BLaER1 treated with 17β-estradiol and CSF1 and Interleukin-3, amounts not matched to agents 10 nM and 100 nM (cell line): ENCODE results near the gene SHD.
"Not testable (repeated sequence)": the region's sequence is repeated elsewhere in the genome, so short reads cannot be mapped to it uniquely, and the experiment has no call there.

Source experiments
- H3K27ac ChIP-seq, 11 experiments: shearing (Covaris generic); formaldehyde crosslinking; 2 replicates each; pipeline ENCODE4 v1.8.1; 2022
- H3K27me3 ChIP-seq, 11 experiments: shearing (Covaris generic); formaldehyde crosslinking; 2 replicates each; pipeline ENCODE4 v1.8.1; 2022
- H3K36me3 ChIP-seq, 11 experiments: shearing (Covaris generic); formaldehyde crosslinking; 2 replicates each; pipeline ENCODE4 v1.8.1; 2022
- H3K4me1 ChIP-seq, 10 experiments: shearing (Covaris generic); formaldehyde crosslinking; 2 replicates each; pipeline ENCODE4 v1.8.1; 2022
- H3K4me2 ChIP-seq, 11 experiments: shearing (Covaris generic); formaldehyde crosslinking; 2 replicates each; pipeline ENCODE4 v1.8.1; 2022
- H3K4me3 ChIP-seq, 10 experiments: shearing (Covaris generic); formaldehyde crosslinking; 2 replicates each; pipeline ENCODE4 v1.8.1; 2022
- H3K9ac ChIP-seq, 11 experiments: shearing (Covaris generic); formaldehyde crosslinking; 2 replicates each; pipeline ENCODE4 v1.8.1; 2022
- H3K9me3 ChIP-seq, 11 experiments: shearing (Covaris generic); formaldehyde crosslinking; replicated peaks in 1 of 11; 2 replicates each; pipeline ENCODE4 v1.8.1; 2022
- H4K20me1 ChIP-seq, 11 experiments: shearing (Covaris generic); formaldehyde crosslinking; 2 replicates each; pipeline ENCODE4 v1.8.1; 2022
- Cebpa-rat ChIP-seq, 11 experiments: shearing (Covaris generic); IDR thresholded peaks; 2 replicates each; pipeline ENCODE4 v1.8.1; 2022

The SHD gene

DNA sequence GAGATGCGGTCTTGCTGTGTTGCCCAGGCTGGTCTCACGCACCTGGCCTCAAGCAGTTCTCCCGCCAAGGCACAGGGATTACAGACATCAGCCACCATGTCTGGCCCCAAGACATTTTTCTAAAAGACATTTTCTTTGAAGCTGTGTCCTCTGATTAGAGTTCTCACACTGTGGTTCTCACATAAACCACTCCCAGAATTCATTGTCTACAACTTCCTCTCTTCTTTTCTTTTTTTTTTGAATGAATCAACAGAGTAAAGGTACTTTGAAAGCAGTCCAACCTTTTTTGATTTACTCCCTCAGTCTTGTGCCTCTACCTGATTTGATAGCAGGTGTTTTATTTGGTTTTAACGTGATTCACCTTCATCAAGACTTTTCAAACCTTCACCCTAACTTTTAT, 14.3 kb upstream of the SHD start:
- H3K36me3 ChIP-seq, result peaks cover 61 to 96% (median 78%) of the 10 kb centered on the region in 11 experiments
- H3K9me3 ChIP-seq, result no peaks in the 10 kb centered on the region
- no peak overlapping the region for H3K4me3 ChIP-seq
- peaks cover 5 to 20% (median 14%) of the 10 kb centered on the region in 11 experiments; a peak in 18 of 22 replicates for H4K20me1 ChIP-seq
- no peaks in the 10 kb centered on the region for H3K27me3 ChIP-seq
- H3K27ac ChIP-seq, result peak overlapping the region in 5 of 11 experiments; percentile 1 to 64 (median 51); a peak in 5 of 22 replicates
- peak overlapping the region in 2 of 11 experiments; percentile 19 to 24; a peak in 5 of 22 replicates for H3K9ac ChIP-seq
- peak overlapping the region; percentile 1 to 81 (median 36); a peak in 14 of 22 replicates for H3K4me2 ChIP-seq
- peaks cover 33 to 69% (median 55%) of the 10 kb centered on the region in 10 experiments for H3K4me1 ChIP-seq
- TF ChIP-seq Cebpa-rat (IDR thresholded peaks at IDR 0.05), result no peak

DNA sequence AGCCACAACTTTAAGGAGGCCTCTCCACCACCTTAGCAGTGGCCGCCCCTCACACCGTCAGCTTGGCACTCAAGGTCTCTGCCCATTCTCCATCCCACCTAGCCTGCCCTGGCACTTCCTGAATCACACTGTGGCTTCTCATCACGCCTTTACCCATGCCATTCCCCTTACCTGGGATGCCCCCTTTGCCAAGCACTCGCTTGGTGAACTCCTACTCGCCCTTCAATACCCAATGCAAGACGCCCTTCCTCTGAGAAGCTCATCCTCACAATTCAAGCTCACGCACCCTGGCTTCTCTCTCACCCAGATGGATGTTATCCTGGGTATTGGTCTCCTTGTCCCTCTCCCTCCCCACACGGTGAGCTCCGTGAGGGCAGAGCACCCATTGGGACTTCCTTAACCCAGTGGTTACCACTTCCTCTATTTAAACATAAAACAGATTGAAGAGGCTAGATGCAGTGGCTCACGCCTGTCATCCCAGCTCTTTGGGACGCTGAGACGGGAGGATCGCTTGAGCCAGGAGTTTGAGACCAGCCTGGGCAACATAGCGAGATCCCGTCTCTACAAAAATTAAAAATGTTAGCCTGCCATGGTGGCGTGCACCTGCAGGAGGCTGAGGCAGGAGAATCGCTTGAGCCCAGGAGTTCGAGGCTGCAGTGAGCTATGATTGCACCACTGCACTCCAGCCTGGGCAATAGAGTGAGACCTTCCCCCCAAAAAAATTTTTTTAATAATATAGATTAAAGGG, 12.6 kb upstream of the SHD start:
- Histone ChIP-seq H3K27ac (0 out of 22 replicates have a peak overlapping the region, but pooled peaks of 1 of the 11 experiments have one; percentile 3), H3K4me1 (peaks cover 21 to 52% (median 40%) of the 10 kb centered on the region in 10 experiments; a peak in 19 of 20 replicates), H3K9me3 (no peaks in the 10 kb centered on the region), H4K20me1 (peaks cover 5 to 20% (median 14%) of the 10 kb centered on the region in 11 experiments; a peak in 18 of 22 replicates), H3K36me3 (peaks cover 69 to 98% (median 84%) of the 10 kb centered on the region in 11 experiments), H3K4me2 (peak overlapping the region in 7 of 11 experiments; percentile 22 to 66 (median 40); a peak in 13 of 22 replicates), H3K9ac (no peak overlapping the region), H3K4me3 (no peak overlapping the region), H3K27me3 (no peaks in the 10 kb centered on the region)
- TF ChIP-seq Cebpa-rat (IDR thresholded peaks at IDR 0.05), result no peak

DNA sequence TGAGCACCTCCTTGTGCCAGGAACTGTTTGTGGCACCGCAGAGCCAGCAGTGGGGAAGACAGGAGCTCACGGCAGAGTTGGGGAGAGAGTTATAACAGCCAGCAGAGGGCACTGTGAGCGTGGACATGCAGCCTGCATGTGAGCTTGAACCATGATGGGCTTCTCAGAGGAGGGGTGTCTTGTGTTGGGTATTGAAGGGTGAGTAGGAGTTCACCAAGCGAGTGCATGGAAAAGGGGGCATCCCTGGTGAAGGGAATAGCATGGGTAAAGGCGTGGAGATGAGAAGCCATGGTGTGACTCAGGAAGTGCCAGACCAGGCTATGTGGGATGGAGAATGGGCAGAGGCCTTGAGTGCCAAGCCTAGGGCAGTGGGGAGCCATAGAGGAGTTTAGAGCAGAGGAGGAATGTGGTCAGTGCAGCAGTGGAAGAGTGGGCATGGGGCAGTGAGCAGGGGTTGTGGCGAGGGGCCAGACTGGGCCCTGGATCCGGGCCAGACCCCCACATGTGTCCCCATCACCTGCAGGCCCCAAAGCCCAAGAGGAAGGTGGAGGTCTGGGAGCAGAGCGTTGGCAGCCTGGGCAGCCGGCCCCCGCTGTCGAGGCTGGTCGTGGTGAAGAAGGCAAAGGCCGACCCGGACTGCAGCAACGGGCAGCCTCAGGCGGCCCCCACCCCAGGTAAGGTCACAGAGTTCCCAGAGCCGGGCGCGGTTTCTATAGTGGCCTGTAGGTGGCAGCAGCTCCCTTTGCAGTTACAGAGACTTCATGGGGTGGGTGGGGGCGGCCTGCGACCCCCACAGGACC, 11.8 kb upstream of the SHD start:
- no peaks in the 10 kb centered on the region for H3K9me3 ChIP-seq
- peaks cover 21 to 51% (median 39%) of the 10 kb centered on the region in 10 experiments; a peak in 19 of 20 replicates for H3K4me1 ChIP-seq
- H3K27ac ChIP-seq, result no peak overlapping the region
- peak overlapping the region in 7 of 11 experiments; percentile 22 to 66 (median 40); a peak in 11 of 22 replicates for H3K4me2 ChIP-seq
- no peak overlapping the region for H3K9ac ChIP-seq
- peaks cover 5 to 20% (median 14%) of the 10 kb centered on the region in 11 experiments; a peak in 18 of 22 replicates for H4K20me1 ChIP-seq
- H3K36me3 ChIP-seq, result peaks cover 71 to 98% (median 85%) of the 10 kb centered on the region in 11 experiments
- H3K4me3 ChIP-seq, result no peak overlapping the region
- no peak for TF ChIP-seq Cebpa-rat (IDR thresholded peaks at IDR 0.05)
- H3K27me3 ChIP-seq, result no peaks in the 10 kb centered on the region

DNA sequence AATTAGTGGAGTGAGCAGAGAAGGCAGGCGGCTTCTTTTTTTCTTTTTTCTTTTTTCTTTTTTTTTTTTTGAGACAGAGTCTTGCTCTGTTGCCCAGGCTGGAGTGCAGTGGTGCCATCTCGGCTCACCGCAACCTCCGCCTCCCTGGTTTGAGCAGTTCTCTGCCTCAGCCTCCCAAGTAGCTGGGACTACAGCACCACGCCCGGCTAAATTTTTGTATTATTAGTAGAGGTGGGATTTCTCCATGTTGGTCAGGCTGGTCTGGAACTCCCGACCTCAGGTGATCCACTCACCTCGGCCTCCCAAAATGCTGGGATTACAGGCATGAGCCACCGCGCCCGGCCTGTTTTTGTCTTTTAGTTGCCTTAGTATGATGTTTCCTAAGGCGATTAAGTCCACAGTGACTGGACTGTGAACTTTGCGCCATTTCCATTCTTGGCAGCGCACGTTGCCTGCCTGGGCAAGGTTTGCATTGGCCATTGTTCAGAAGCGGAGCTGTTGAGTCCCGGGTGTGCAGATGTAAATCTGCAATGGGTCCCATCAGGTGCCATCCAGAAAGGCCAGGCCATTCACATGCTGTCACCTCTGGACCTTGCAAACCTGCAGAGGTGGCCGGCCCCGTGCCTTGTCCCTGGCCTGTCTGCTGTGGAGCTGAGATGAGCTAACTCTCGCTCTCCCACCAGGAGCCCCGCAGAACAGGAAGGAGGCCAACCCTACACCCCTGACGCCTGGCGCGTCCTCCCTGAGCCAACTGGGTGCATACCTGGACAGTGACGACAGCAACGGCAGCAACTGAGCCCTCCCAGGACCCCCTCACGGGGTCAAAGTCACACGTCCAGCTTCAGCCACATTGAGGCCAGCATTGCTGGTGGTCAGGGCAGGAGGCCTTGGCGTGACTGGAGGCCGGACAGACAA, 10.9 kb upstream of the SHD start:
- Histone ChIP-seq H3K4me3 (no peak overlapping the region), H3K9ac (0 out of 22 replicates have a peak overlapping the region, but pooled peaks of 1 of the 11 experiments have one; percentile 9), H3K4me1 (peaks cover 21 to 45% (median 37%) of the 10 kb centered on the region in 10 experiments; a peak in 19 of 20 replicates), H3K4me2 (no peak overlapping the region), H3K9me3 (no peaks in the 10 kb centered on the region), H3K27me3 (no peaks in the 10 kb centered on the region), H3K36me3 (peaks cover 63 to 92% (median 76%) of the 10 kb centered on the region in 11 experiments), H3K27ac (no peak overlapping the region), H4K20me1 (peaks cover 5 to 23% (median 14%) of the 10 kb centered on the region in 11 experiments; a peak in 18 of 22 replicates)
- TF ChIP-seq Cebpa-rat (IDR thresholded peaks at IDR 0.05), result no peak

DNA sequence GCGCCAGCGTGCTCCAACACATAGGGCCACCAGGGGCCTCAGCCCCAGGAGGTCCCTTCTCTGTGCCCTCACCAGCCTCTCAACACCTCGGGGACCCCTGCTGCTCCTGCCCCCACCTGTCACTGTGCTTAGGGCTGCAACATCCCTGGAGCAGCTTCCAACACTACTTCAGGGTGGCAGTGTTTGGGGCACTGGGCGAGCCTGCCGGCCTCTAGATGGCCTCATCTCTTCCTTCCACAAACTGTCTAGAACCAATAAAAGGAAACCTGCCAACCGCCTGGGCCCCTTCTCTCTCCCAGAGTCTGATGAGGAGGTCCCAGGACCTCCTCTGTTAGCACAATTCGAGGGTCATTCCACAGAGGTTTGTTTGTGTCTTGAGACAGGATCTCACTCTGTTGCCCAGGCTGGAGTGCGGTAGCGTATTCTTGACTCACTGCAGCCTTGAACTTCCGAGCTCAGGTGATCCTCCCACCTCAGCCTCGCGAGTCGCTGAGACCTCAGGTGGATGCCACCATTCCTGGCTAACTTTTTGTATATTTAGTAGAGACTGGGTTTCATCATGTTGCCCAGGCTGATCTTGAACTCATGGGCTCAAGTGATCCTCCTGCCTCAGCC, 10.1 kb upstream of the SHD start:
- Histone ChIP-seq H3K4me1 (peaks cover 18 to 37% (median 29%) of the 10 kb centered on the region in 10 experiments; a peak in 19 of 20 replicates), H3K9ac (0 out of 22 replicates have a peak overlapping the region, but pooled peaks of 1 of the 11 experiments have one; percentile 9), H3K4me2 (no peak overlapping the region), H3K27me3 (no peaks in the 10 kb centered on the region), H3K4me3 (no peak overlapping the region), H3K36me3 (peaks cover 61 to 85% (median 69%) of the 10 kb centered on the region in 11 experiments), H3K9me3 (no peaks in the 10 kb centered on the region), H4K20me1 (peaks cover 5 to 25% (median 14%) of the 10 kb centered on the region in 11 experiments; a peak in 18 of 22 replicates), H3K27ac (no peak overlapping the region)
- TF ChIP-seq Cebpa-rat (IDR thresholded peaks at IDR 0.05), result no peak

DNA sequence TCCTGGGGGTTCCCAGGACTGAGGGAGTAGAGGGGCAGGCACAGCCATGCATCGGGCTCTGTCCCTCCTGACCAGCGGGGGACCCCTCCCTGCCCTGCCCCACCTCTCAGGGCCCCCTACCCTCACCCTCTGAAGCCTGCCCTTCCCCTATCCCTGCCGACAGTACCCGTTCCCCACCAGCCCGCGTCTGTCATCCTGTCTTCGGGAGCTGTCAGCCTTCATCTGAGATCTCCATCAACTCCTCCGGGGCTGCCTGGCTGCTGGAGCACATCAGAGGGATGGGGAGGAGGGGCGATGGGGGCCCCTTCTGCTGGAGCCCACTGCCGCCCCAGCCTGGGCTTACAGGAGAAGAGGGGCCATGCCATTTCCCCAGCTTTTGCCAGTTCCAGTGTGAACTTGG, 6.2 kb upstream of the SHD start:
- Histone ChIP-seq H3K4me3 (no peak overlapping the region), H3K9ac (peak overlapping the region in 1 of 11 experiments; percentile 9; a peak in 1 of 22 replicates), H4K20me1 (peaks cover 0 to 16% (median 0%) of the 10 kb centered on the region in 11 experiments; a peak in 6 of 22 replicates), H3K27ac (no peak overlapping the region), H3K9me3 (no peaks in the 10 kb centered on the region), H3K4me1 (peaks cover 0 to 7% (median 2%) of the 10 kb centered on the region in 10 experiments; a peak in 13 of 20 replicates), H3K36me3 (peaks cover 36 to 50% (median 43%) of the 10 kb centered on the region in 11 experiments), H3K4me2 (no peak overlapping the region), H3K27me3 (peaks cover 3 to 11% (median 9%) of the 10 kb centered on the region in 11 experiments; a peak in 21 of 22 replicates)
- no peak for TF ChIP-seq Cebpa-rat (IDR thresholded peaks at IDR 0.05)

DNA sequence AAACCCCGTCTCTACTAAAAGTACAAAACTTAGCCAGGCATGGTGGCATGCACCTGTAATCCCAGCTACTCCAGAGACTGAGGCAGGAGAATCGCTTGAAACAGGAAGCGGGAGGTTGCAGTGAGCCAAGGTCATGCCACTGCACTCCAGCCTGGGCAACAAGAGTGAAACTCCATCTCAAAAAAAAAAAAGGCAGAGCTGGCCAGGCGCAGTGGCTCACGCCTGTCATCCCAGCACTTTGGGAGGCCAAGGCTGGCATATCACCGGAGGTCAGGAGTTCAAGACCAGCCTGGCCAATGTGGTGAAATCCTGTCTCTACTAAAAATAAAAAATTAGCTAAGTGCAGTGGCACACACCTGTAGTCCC, 4.8 kb upstream of the SHD start:
- not testable (repeated sequence) for H3K9me3 ChIP-seq, H3K4me3 ChIP-seq, H3K9ac ChIP-seq, H3K4me2 ChIP-seq, H3K27ac ChIP-seq
- Histone ChIP-seq H4K20me1 (peaks cover 0 to 11% (median 0%) of the 10 kb centered on the region in 11 experiments; a peak in 8 of 22 replicates), H3K27me3 (peaks cover 16 to 25% (median 23%) of the 10 kb centered on the region in 11 experiments), H3K4me1 (peaks cover 2 to 18% (median 11%) of the 10 kb centered on the region in 10 experiments; a peak in 19 of 20 replicates), H3K36me3 (peaks cover 22 to 36% (median 29%) of the 10 kb centered on the region in 11 experiments; a peak in 21 of 22 replicates)
